AG09309 (cell line): ENCODE measurements around the gene GJA4.
"Not testable (repeated sequence)": the region's sequence is repeated elsewhere in the genome, so short reads cannot be mapped to it uniquely, and the experiment has no call there.

ENCODE experiments used
- DNase-seq: peaks from one replicate; pipeline ENCODE4 v3.0.0-alpha.2; 2010; ENCODE audit warnings: low read depth
- H3K4me3 ChIP-seq: 2 replicates; pipeline ENCODE4 v1.5.1; 2011; ENCODE audit warnings: mild to moderate bottlenecking, low read depth, low read length, moderate library complexity; ENCODE audit not compliant: control insufficient read depth
- TF ChIP-seq, protein P1 (sequence below): IDR thresholded peaks from 2 replicates; pipeline ENCODE4 v1.5.1; 2011; ENCODE audit warnings: mild to moderate bottlenecking, low read depth, low read length, inconsistent platforms; ENCODE audit not compliant: insufficient read depth, control insufficient read depth; ENCODE audit errors: missing control alignments

The GJA4 gene

DNA sequence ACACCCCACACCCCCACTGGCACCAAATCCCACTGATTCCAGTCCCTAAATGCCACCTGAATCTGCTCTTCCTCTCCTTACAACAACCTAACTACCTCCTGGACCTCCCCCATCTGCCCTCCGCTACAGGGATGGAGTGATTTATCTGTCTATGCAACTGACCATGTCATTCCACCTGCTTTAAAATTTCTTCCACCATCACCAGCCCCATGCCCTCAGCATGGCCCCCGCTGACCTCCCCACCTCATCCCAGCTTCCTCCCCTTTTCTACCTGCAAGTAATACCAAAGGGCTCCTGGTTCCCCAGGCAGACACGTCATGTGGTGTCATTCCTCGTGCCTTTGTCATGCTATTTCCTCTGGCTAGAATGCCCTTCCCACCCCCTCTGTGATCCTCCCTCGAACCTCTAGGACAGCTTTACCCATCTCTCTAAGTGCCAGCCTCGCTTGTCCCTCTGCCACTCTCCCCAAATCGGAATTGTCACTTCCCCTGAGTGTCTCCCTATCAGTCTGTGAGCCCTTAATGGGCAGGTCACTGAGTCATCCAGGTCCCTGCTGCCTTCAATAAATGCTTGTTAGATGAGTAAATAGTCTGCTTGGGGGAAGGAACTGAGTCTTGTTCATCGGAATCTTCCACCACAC lies 29.5 kb upstream of the GJA4 start:
- TF ChIP-seq, protein P1, sequence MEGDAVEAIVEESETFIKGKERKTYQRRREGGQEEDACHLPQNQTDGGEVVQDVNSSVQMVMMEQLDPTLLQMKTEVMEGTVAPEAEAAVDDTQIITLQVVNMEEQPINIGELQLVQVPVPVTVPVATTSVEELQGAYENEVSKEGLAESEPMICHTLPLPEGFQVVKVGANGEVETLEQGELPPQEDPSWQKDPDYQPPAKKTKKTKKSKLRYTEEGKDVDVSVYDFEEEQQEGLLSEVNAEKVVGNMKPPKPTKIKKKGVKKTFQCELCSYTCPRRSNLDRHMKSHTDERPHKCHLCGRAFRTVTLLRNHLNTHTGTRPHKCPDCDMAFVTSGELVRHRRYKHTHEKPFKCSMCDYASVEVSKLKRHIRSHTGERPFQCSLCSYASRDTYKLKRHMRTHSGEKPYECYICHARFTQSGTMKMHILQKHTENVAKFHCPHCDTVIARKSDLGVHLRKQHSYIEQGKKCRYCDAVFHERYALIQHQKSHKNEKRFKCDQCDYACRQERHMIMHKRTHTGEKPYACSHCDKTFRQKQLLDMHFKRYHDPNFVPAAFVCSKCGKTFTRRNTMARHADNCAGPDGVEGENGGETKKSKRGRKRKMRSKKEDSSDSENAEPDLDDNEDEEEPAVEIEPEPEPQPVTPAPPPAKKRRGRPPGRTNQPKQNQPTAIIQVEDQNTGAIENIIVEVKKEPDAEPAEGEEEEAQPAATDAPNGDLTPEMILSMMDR: no peak
- no peak overlapping the region for H3K4me3 ChIP-seq
- no peak for DNase-seq

DNA sequence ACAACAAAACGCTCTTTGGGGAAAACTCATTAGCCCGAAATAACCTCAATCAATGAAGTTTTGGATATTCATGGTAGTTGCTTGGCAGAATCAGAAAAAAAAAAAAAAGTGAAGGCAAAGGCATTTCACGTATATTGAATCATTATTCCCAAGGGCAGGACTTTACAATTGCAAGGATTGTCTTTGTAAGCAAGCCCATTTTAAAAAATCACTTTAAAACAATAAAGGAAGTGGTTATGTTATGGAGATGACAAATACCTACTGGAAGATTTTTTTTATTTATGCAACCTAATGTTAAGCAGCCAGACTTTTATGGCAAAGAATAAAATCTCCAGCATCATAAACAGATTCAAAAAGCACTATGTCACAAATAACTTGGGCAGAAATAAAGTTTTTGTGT lies 23.9 kb upstream of the GJA4 start:
- TF ChIP-seq, protein P1: no peak
- DNase-seq: no peak
- H3K4me3 ChIP-seq: no peak overlapping the region

DNA sequence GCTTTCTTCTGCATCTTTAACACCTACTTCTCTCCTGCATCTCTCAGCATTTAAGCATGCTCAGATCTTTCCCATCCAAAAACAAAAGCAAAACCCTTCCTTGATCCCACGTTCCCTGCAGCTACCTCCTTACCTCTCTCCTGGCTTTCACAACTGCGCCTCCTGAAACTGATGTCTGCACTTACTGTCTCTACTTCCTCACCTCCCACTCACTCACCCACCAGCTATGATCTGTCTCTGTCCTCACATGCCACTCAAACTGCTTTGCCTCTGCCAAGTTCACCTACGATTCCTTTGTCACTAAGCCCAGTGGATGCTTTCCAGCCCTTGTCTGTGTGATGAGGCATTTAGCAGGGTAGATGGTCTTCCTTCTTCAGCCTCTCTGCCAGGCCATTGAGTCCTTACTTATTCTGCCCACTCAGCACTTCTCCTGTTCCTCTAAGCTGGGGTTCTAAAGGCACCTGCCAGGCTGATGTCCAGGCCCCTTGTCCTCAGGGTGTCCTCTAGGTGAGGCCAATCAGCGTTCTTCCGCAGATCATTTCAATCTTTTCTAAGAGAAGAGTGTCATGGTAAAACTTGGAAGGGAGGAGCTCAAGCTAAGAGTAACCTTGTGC lies 21.8 kb upstream of the GJA4 start:
- no peak for DNase-seq
- no peak overlapping the region for H3K4me3 ChIP-seq
- TF ChIP-seq, protein P1: no peak

DNA sequence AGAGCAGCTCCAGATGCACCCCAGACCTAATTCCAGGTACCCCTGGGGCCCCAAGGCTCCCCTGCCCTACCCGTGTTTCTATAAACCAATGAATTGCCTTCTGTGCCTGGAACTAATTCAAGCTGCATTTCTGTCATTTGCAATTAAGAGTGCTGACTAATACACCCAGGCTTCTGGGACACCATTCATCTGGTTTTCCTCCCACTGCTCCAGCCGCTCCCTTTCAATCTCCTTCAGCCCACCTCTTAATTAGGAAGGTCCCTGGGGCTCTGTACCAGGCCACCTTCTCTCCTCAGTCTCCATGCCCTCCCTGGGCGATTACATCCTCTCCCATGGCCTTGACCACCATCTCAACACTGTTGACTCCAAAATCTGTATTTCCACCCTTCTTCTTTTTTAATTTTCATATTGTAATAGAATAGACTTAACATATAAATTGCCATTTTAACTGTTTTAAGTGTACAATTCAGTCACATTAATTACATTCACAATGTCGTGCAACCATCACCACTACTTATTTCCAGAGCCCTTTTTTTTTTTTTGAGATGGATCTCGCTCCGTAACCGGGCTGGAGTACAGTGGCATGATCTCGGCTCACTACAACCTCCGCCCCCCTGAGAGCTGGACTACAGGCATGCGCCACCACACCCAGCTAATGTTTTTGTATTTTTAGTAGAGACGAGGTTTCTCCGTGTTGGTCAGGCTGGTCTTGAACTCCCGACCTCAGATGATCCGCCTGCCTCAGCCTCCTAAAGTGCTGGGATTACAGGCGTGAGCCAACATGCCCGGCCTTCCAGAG lies 21.0 kb upstream of the GJA4 start:
- no peak overlapping the region for H3K4me3 ChIP-seq
- no peak for DNase-seq
- TF ChIP-seq, protein P1: no peak

DNA sequence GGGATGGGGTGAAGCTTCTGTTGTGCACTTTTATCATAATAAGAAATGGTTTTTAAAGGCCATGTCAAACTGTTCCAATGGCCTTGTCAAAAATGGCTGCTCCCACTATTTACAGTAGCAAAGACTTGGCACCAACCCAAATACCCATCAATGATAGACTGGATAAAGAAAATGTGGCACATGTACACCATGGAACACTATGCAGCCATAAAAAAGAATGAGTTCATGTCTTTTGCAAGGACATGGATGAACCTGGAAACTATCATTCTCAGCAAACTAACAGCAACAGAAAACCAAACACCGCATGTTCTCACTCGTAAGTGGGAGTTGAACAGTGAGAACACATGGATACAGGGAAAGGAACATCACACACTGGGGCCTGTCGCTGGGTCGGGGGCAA lies 19.7 kb upstream of the GJA4 start:
- not testable (repeated sequence) for H3K4me3 ChIP-seq, DNase-seq

DNA sequence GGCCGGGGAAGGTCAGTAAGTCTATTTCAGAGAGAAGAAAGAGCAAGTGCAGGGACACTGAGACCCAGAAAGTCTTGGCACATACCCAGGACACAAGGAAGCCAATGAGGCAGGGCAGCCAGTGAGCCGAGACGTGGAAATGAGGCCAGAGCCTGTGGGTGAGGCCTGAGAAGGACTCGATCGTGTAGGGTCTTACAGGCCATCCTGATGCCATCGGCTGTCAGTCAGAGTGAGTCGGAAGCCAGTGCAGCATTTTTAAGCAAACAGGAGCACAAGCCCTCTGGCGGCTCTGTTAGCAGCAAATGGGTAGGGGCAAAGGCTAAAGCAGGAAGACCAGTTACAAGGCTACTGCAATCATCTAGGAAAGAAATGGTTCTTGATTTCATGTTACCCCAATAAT lies 17.8 kb upstream of the GJA4 start:
- H3K4me3 ChIP-seq: no peak overlapping the region
- DNase-seq: no peak
- TF ChIP-seq, protein P1: no peak

DNA sequence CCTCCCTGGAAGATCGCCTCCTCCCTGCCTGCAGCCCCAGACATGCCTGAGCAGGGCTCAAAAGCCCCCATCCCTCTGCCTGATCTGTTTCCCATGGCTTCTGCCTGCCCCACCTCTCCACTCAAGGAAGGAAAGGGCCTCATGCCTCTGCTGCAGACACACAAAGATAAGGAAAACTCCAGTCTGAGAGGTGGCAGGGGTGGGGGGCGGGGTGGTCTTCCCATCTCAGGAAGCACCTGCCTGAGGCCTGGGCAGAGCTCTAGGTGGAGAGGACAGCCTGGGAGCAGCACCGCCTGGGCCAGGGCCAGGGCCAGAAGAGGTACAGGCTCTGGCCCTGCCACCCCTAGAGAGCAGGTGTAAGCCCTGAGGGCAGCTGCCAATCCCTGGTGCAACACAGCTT lies 15.9 kb upstream of the GJA4 start:
- TF ChIP-seq, protein P1: no peak
- H3K4me3 ChIP-seq: no peak overlapping the region
- DNase-seq: no peak
